ENCODE results near the gene MAPK8IP2.
"Not testable (repeated sequence)": the region's sequence is repeated elsewhere in the genome, so short reads cannot be mapped to it uniquely, and the experiment has no call there.

MAPK8IP2 gene

GRCh38 chr22:50630376-50630775, 29.8 kb downstream of the MAPK8IP2 start:
- Histone ChIP-seq H3K27me3 (ENCODE audit: insufficient read depth, low read length) (peaks cover 8% of the 10 kb centered on the region), H3K27ac (ENCODE audit: low read depth, low read length) (no peak overlapping the region), H3K36me3 (ENCODE audit: insufficient read depth, low read length) (no peaks in the 10 kb centered on the region), H3K4me3 (ENCODE audit: low read length) (no peak overlapping the region), H3K4me1 (ENCODE audit: insufficient read depth, low read length) (0 out of 2 replicates have a peak, but pooled peaks cover 4% of the 10 kb centered on the region), H3K9ac (ENCODE audit: low read depth, low read length) (no peak overlapping the region), H3K9me3 (ENCODE audit: insufficient read depth, low read depth, low read length) (no peaks in the 10 kb centered on the region)
- 94% methylated on average over 5 of the region's 5 CpGs for WGBS

- WGBS = 94% methylated on average over 5 of the region's 5 CpGs
- Histone ChIP-seq H3K36me3 (ENCODE audit: insufficient read depth, low read length) (no peaks in the 10 kb centered on the region), H3K27me3 (ENCODE audit: insufficient read depth, low read length) (peaks cover 8% of the 10 kb centered on the region), H3K27ac (ENCODE audit: low read depth, low read length) (no peak overlapping the region), H3K4me1 (ENCODE audit: insufficient read depth, low read length) (0 out of 2 replicates have a peak, but pooled peaks cover 4% of the 10 kb centered on the region), H3K9ac (ENCODE audit: low read depth, low read length) (no peak overlapping the region), H3K9me3 (ENCODE audit: insufficient read depth, low read depth, low read length) (no peaks in the 10 kb centered on the region), H3K4me3 (ENCODE audit: low read length) (no peak overlapping the region)
Observed at GRCh38 chr22:50633086-50633485, 32.5 kb downstream of the MAPK8IP2 start.

GRCh38 chr22:50633771-50634170, 33.2 kb downstream of the MAPK8IP2 start:
- Histone ChIP-seq H3K9me3 (ENCODE audit: insufficient read depth, low read depth, low read length) (no peaks in the 10 kb centered on the region), H3K4me3 (ENCODE audit: low read length) (no peak overlapping the region), H3K27me3 (ENCODE audit: insufficient read depth, low read length) (peaks cover 3% of the 10 kb centered on the region), H3K27ac (ENCODE audit: low read depth, low read length) (no peak overlapping the region), H3K9ac (ENCODE audit: low read depth, low read length) (no peak overlapping the region), H3K4me1 (ENCODE audit: insufficient read depth, low read length) (no peaks in the 10 kb centered on the region), H3K36me3 (ENCODE audit: insufficient read depth, low read length) (no peaks in the 10 kb centered on the region)
- WGBS = 90% methylated on average over 11 of the region's 11 CpGs

- Histone ChIP-seq H3K9me3 (ENCODE audit: insufficient read depth, low read depth, low read length) (no peaks in the 10 kb centered on the region), H3K27me3 (ENCODE audit: insufficient read depth, low read length) (no peaks in the 10 kb centered on the region; the same call in 1 of the 2 replicates), H3K4me1 (ENCODE audit: insufficient read depth, low read length) (no peaks in the 10 kb centered on the region), H3K4me3 (ENCODE audit: low read length) (no peak overlapping the region), H3K9ac (ENCODE audit: low read depth, low read length) (no peak overlapping the region), H3K27ac (ENCODE audit: low read depth, low read length) (no peak overlapping the region), H3K36me3 (ENCODE audit: insufficient read depth, low read length) (no peaks in the 10 kb centered on the region)
- 94% methylated on average over 11 of the region's 11 CpGs for WGBS
Observed at GRCh38 chr22:50635591-50635990, 35.0 kb downstream of the MAPK8IP2 start.

- H3K27me3 ChIP-seq (ENCODE audit: insufficient read depth, low read length) = peaks cover 18% of the 10 kb centered on the region
- not testable (repeated sequence) for H3K4me3 ChIP-seq (ENCODE audit: low read length); H3K9ac ChIP-seq (ENCODE audit: low read depth, low read length); H3K27ac ChIP-seq (ENCODE audit: low read depth, low read length); H3K36me3 ChIP-seq (ENCODE audit: insufficient read depth, low read length); H3K9me3 ChIP-seq (ENCODE audit: insufficient read depth, low read depth, low read length)
- 96% methylated on average over 12 of the region's 12 CpGs for WGBS
- peaks cover 15% of the 10 kb centered on the region for H3K4me1 ChIP-seq (ENCODE audit: insufficient read depth, low read length)
Observed at GRCh38 chr22:50640296-50640695, 39.7 kb downstream of the MAPK8IP2 start.

GRCh38 chr22:50640857-50641647, 40.5 kb downstream of the MAPK8IP2 start:
- Histone ChIP-seq H3K36me3 (ENCODE audit: insufficient read depth, low read length) (no peaks in the 10 kb centered on the region), H3K27me3 (ENCODE audit: insufficient read depth, low read length) (peaks cover 24% of the 10 kb centered on the region), H3K9ac (ENCODE audit: low read depth, low read length) (peak overlapping the region; percentile 49), H3K9me3 (ENCODE audit: insufficient read depth, low read depth, low read length) (peaks cover 6% of the 10 kb centered on the region; the same call in 1 of the 2 replicates), H3K4me3 (ENCODE audit: low read length) (no peak overlapping the region), H3K27ac (ENCODE audit: low read depth, low read length) (peak overlapping the region; percentile 84; the same call in 1 of the 2 replicates), H3K4me1 (ENCODE audit: insufficient read depth, low read length) (peaks cover 15% of the 10 kb centered on the region)
- WGBS = 81% methylated on average over 15 of the region's 15 CpGs

GRCh38 chr22:50641696-50642607, 41.4 kb downstream of the MAPK8IP2 start:
- Histone ChIP-seq H3K27ac (ENCODE audit: low read depth, low read length) (peak overlapping the region; percentile 84; the same call in 1 of the 2 replicates), H3K27me3 (ENCODE audit: insufficient read depth, low read length) (peaks cover 24% of the 10 kb centered on the region), H3K9me3 (ENCODE audit: insufficient read depth, low read depth, low read length) (peaks cover 11% of the 10 kb centered on the region; the same call in 1 of the 2 replicates), H3K4me1 (ENCODE audit: insufficient read depth, low read length) (peaks cover 15% of the 10 kb centered on the region), H3K36me3 (ENCODE audit: insufficient read depth, low read length) (no peaks in the 10 kb centered on the region), H3K9ac (ENCODE audit: low read depth, low read length) (peak overlapping the region; percentile 49), H3K4me3 (ENCODE audit: low read length) (no peak overlapping the region)
- 13% methylated on average over 17 of the region's 17 CpGs for WGBS

- not testable (repeated sequence) for H3K4me3 ChIP-seq (ENCODE audit: low read length); H3K9ac ChIP-seq (ENCODE audit: low read depth, low read length); H3K36me3 ChIP-seq (ENCODE audit: insufficient read depth, low read length); H3K27ac ChIP-seq (ENCODE audit: low read depth, low read length)
- peaks cover 24% of the 10 kb centered on the region for H3K27me3 ChIP-seq (ENCODE audit: insufficient read depth, low read length)
- H3K9me3 ChIP-seq (ENCODE audit: insufficient read depth, low read depth, low read length) = peaks cover 23% of the 10 kb centered on the region
- peaks cover 15% of the 10 kb centered on the region for H3K4me1 ChIP-seq (ENCODE audit: insufficient read depth, low read length)
- WGBS = 91% methylated on average over 17 of the region's 17 CpGs
Observed at GRCh38 chr22:50643021-50643820, 42.6 kb downstream of the MAPK8IP2 start.

- peaks cover 24% of the 10 kb centered on the region for H3K27me3 ChIP-seq (ENCODE audit: insufficient read depth, low read length)
- not testable (repeated sequence) for H3K4me3 ChIP-seq (ENCODE audit: low read length); H3K9ac ChIP-seq (ENCODE audit: low read depth, low read length); H3K36me3 ChIP-seq (ENCODE audit: insufficient read depth, low read length); H3K27ac ChIP-seq (ENCODE audit: low read depth, low read length)
- H3K9me3 ChIP-seq (ENCODE audit: insufficient read depth, low read depth, low read length) = peaks cover 29% of the 10 kb centered on the region
- H3K4me1 ChIP-seq (ENCODE audit: insufficient read depth, low read length) = peaks cover 15% of the 10 kb centered on the region
- WGBS = 90% methylated on average over 3 of the region's 3 CpGs
Observed at GRCh38 chr22:50643821-50644101, 43.2 kb downstream of the MAPK8IP2 start.

GRCh38 chr22:50653256-50653655, 52.7 kb downstream of the MAPK8IP2 start:
- Histone ChIP-seq H3K27ac (ENCODE audit: low read depth, low read length) (no peak overlapping the region), H3K9ac (ENCODE audit: low read depth, low read length) (no peak overlapping the region), H3K4me1 (ENCODE audit: insufficient read depth, low read length) (no peaks in the 10 kb centered on the region), H3K4me3 (ENCODE audit: low read length) (no peak overlapping the region), H3K36me3 (ENCODE audit: insufficient read depth, low read length) (no peaks in the 10 kb centered on the region), H3K9me3 (ENCODE audit: insufficient read depth, low read depth, low read length) (peaks cover 24% of the 10 kb centered on the region), H3K27me3 (ENCODE audit: insufficient read depth, low read length) (peaks cover 3% of the 10 kb centered on the region; the same call in 1 of the 2 replicates)
- WGBS = 94% methylated on average over 10 of the region's 10 CpGs
